Activated naive CD8-positive, alpha-beta T cell treated with anti-CD3 and anti-CD28 coated beads, Interleukin-2, amount 50 U/mL, for 24 hours (primary cell): ENCODE measurements around the gene CCHCR1.

Experiments used
- ATAC-seq: fragments of 150-1000 bp; cut with Tn5 transposase; one replicate; pipeline ENCODE4 v1.10.0; 2021
- DNase-seq: peaks from one replicate; pipeline ENCODE4 v3.0.0; 2021
- H3K27ac Mint-ChIP-seq: one replicate; pipeline ENCODE4 v1.8.0; 2021; ENCODE audit warnings: mild to moderate bottlenecking, mixed read lengths
- H3K27me3 Mint-ChIP-seq: one replicate; pipeline ENCODE4 v1.8.0; 2021; ENCODE audit warnings: mixed read lengths
- H3K36me3 Mint-ChIP-seq: one replicate; pipeline ENCODE4 v1.8.0; 2021; ENCODE audit warnings: low read depth, mixed read lengths
- H3K4me1 Mint-ChIP-seq: one replicate; pipeline ENCODE4 v1.8.0; 2021; ENCODE audit warnings: mixed read lengths
- H3K4me3 Mint-ChIP-seq: one replicate; pipeline ENCODE4 v1.8.0; 2021; ENCODE audit warnings: mild to moderate bottlenecking, moderate library complexity, mixed read lengths
- H3K9me3 Mint-ChIP-seq: one replicate; pipeline ENCODE4 v1.8.0; 2021; ENCODE audit warnings: mixed read lengths

The CCHCR1 gene

GRCh38 chr6:31120151-31120915 lies 37.3 kb downstream of the CCHCR1 start, which contains the start of gene CDSN:
TSS of gene CDSN (minus strand) at chr6:31120446. CDS start at chr6:31120419, 27 bp downstream.
- no peak for DNase-seq
- Mint-ChIP-seq H3K9me3 (no peaks in the 10 kb centered on the region), H3K36me3 (no peaks in the 10 kb centered on the region), H3K27ac (no peak within 1 kb of the TSS), H3K4me1 (no peaks in the 10 kb centered on the region), H3K4me3 (no peak within 1 kb of the TSS), H3K27me3 (peaks cover 3% of the 10 kb centered on the region)
- no peak for ATAC-seq

GRCh38 chr6:31118178-31118577 lies 39.4 kb downstream of the CCHCR1 start:
- DNase-seq (no peak), ATAC-seq (no peak)
- H3K27me3 Mint-ChIP-seq = peaks cover 3% of the 10 kb centered on the region
- H3K36me3 Mint-ChIP-seq = no peaks in the 10 kb centered on the region
- no peaks in the 10 kb centered on the region for H3K4me1 Mint-ChIP-seq
- H3K4me3 Mint-ChIP-seq = no peak overlapping the region
- H3K9me3 Mint-ChIP-seq = no peaks in the 10 kb centered on the region
- H3K27ac Mint-ChIP-seq = no peak overlapping the region

- Mint-ChIP-seq H3K4me1 (no peaks in the 10 kb centered on the region), H3K4me3 (no peak overlapping the region), H3K9me3 (no peaks in the 10 kb centered on the region), H3K36me3 (no peaks in the 10 kb centered on the region), H3K27me3 (peaks cover 3% of the 10 kb centered on the region), H3K27ac (no peak overlapping the region)
- ATAC-seq (no peak), DNase-seq (no peak)
These were observed 40.8 kb downstream of the CCHCR1 start for GRCh38 chr6:31116661-31117385.

- no peaks in the 10 kb centered on the region for H3K9me3 Mint-ChIP-seq
- H3K4me1 Mint-ChIP-seq = no peaks in the 10 kb centered on the region
- DNase-seq (no peak), ATAC-seq (no peak)
- H3K27me3 Mint-ChIP-seq = peaks cover 3% of the 10 kb centered on the region
- no peaks in the 10 kb centered on the region for H3K36me3 Mint-ChIP-seq
- no peak overlapping the region for H3K4me3 Mint-ChIP-seq
- no peak overlapping the region for H3K27ac Mint-ChIP-seq
These were observed 41.6 kb downstream of the CCHCR1 start for GRCh38 chr6:31115941-31116560.

GRCh38 chr6:31114970-31115849 lies 42.4 kb downstream of the CCHCR1 start:
- peaks cover 3% of the 10 kb centered on the region for H3K27me3 Mint-ChIP-seq
- no peaks in the 10 kb centered on the region for H3K4me1 Mint-ChIP-seq
- H3K36me3 Mint-ChIP-seq = no peaks in the 10 kb centered on the region
- ATAC-seq (no peak), DNase-seq (no peak)
- H3K9me3 Mint-ChIP-seq = no peaks in the 10 kb centered on the region
- H3K27ac Mint-ChIP-seq = no peak overlapping the region
- no peak overlapping the region for H3K4me3 Mint-ChIP-seq

GRCh38 chr6:31114541-31114878 lies 43.1 kb downstream of the CCHCR1 start, which contains the start of gene PSORS1C1:
TSS of gene PSORS1C1 (plus strand) at chr6:31114800. CDS start at chr6:31129633, 14,833 bp downstream.
- no peak within 1 kb of the TSS for H3K27ac Mint-ChIP-seq
- H3K9me3 Mint-ChIP-seq = no peaks in the 10 kb centered on the region
- ATAC-seq = no peak
- DNase-seq = no peak
- no peak within 1 kb of the TSS for H3K4me3 Mint-ChIP-seq
- H3K27me3 Mint-ChIP-seq = peaks cover 3% of the 10 kb centered on the region
- H3K36me3 Mint-ChIP-seq = no peaks in the 10 kb centered on the region
- H3K4me1 Mint-ChIP-seq = no peaks in the 10 kb centered on the region

- Mint-ChIP-seq H3K4me3 (no peak overlapping the region), H3K9me3 (no peaks in the 10 kb centered on the region), H3K36me3 (no peaks in the 10 kb centered on the region), H3K4me1 (no peaks in the 10 kb centered on the region), H3K27ac (no peak overlapping the region), H3K27me3 (peaks cover 5% of the 10 kb centered on the region)
- ATAC-seq (no peak), DNase-seq (no peak)
These were observed 43.6 kb downstream of the CCHCR1 start for GRCh38 chr6:31113861-31114540.

- Mint-ChIP-seq H3K27ac (no peak within 1 kb of the TSS), H3K4me3 (no peak within 1 kb of the TSS), H3K27me3 (peaks cover 1% of the 10 kb centered on the region), H3K9me3 (no peaks in the 10 kb centered on the region), H3K36me3 (no peaks in the 10 kb centered on the region), H3K4me1 (no peaks in the 10 kb centered on the region)
- DNase-seq (no peak), ATAC-seq (no peak)
These were observed 45.1 kb downstream of the CCHCR1 start, which contains the start of gene C6orf15 for GRCh38 chr6:31112478-31112877. TSS of gene C6orf15 (minus strand) at chr6:31112575. CDS start at chr6:31112555, 20 bp downstream.

GRCh38 chr6:31111712-31112111 lies 45.9 kb downstream of the CCHCR1 start:
- H3K36me3 Mint-ChIP-seq = no peaks in the 10 kb centered on the region
- H3K9me3 Mint-ChIP-seq = no peaks in the 10 kb centered on the region
- ATAC-seq (no peak), DNase-seq (no peak)
- peaks cover 1% of the 10 kb centered on the region for H3K27me3 Mint-ChIP-seq
- H3K27ac Mint-ChIP-seq = no peak overlapping the region
- no peaks in the 10 kb centered on the region for H3K4me1 Mint-ChIP-seq
- no peak overlapping the region for H3K4me3 Mint-ChIP-seq

GRCh38 chr6:31110825-31111582 lies 46.6 kb downstream of the CCHCR1 start:
- peaks cover 1% of the 10 kb centered on the region for H3K27me3 Mint-ChIP-seq
- H3K27ac Mint-ChIP-seq = no peak overlapping the region
- no peak for DNase-seq

GRCh38 chr6:31107052-31107451 lies 50.5 kb downstream of the CCHCR1 start:
- H3K36me3 Mint-ChIP-seq = no peaks in the 10 kb centered on the region
- H3K4me3 Mint-ChIP-seq = no peak overlapping the region
- H3K4me1 Mint-ChIP-seq = peaks cover 2% of the 10 kb centered on the region
- ATAC-seq (no peak), DNase-seq (no peak)
- peaks cover 1% of the 10 kb centered on the region for H3K27me3 Mint-ChIP-seq
- H3K27ac Mint-ChIP-seq = no peak overlapping the region
- no peaks in the 10 kb centered on the region for H3K9me3 Mint-ChIP-seq

More at GRCh38 chr6:31110825-31111582, 46.6 kb downstream of the CCHCR1 start:
- ATAC-seq = no peak
- Mint-ChIP-seq H3K4me1 (no peaks in the 10 kb centered on the region), H3K4me3 (no peak overlapping the region), H3K9me3 (no peaks in the 10 kb centered on the region), H3K36me3 (no peaks in the 10 kb centered on the region)

- Mint-ChIP-seq H3K36me3 (no peaks in the 10 kb centered on the region), H3K4me1 (peaks cover 2% of the 10 kb centered on the region), H3K9me3 (no peaks in the 10 kb centered on the region), H3K27me3 (no peaks in the 10 kb centered on the region), H3K4me3 (no peak overlapping the region), H3K27ac (no peak overlapping the region)
- ATAC-seq (no peak), DNase-seq (no peak)
These were observed 54.5 kb downstream of the CCHCR1 start for GRCh38 chr6:31103136-31103535.

GRCh38 chr6:31098449-31098938 lies 59.1 kb downstream of the CCHCR1 start:
- Mint-ChIP-seq H3K9me3 (no peaks in the 10 kb centered on the region), H3K36me3 (no peaks in the 10 kb centered on the region), H3K27ac (no peak overlapping the region), H3K27me3 (no peaks in the 10 kb centered on the region), H3K4me1 (peaks cover 39% of the 10 kb centered on the region), H3K4me3 (no peak overlapping the region)
- DNase-seq (no peak), ATAC-seq (no peak)
